Mononuclear cell (primary cell): ENCODE data around the gene SMIM33. TPM values are rescaled to one million over a fixed set of nuclear protein-coding genes. Genes with fewer than 3 reads are reported as not detected.
A peak's percentile ranks its signal among the peaks of the same experiment; 100 is the strongest.
"Not testable (repeated sequence)": the region's sequence is repeated elsewhere in the genome, so short reads cannot be mapped to it uniquely, and the experiment has no call there.

Experiments used
- H3K27me3 ChIP-seq: 2 replicates; pipeline ENCODE4 v1.6.0; 2011; ENCODE audit warnings: low read length, control low read depth; ENCODE audit not compliant: insufficient read depth
- H3K4me1 ChIP-seq: 2 replicates; pipeline ENCODE4 v1.5.1; 2011; ENCODE audit warnings: mild to moderate bottlenecking, low read length, control low read depth; ENCODE audit not compliant: insufficient read depth
- H3K4me3 ChIP-seq: 2 replicates; pipeline ENCODE4 v1.5.1; 2011; ENCODE audit warnings: mild to moderate bottlenecking, low read length, moderate library complexity
- H3K9me3 ChIP-seq: 2 replicates; pipeline ENCODE4 v1.5.1; 2011; ENCODE audit warnings: low read depth, mild to moderate bottlenecking, control low read depth, low read length
- total RNA-seq: library from RNA; depleted of rRNA; stranded (reverse); fragments of >200 nt; gene quantifications from one replicate; pipeline ENCODE4 v1.2.3, GENCODE V29; 2012

The SMIM33 gene
- total RNA-seq, 1 donor = not detected

DNA sequence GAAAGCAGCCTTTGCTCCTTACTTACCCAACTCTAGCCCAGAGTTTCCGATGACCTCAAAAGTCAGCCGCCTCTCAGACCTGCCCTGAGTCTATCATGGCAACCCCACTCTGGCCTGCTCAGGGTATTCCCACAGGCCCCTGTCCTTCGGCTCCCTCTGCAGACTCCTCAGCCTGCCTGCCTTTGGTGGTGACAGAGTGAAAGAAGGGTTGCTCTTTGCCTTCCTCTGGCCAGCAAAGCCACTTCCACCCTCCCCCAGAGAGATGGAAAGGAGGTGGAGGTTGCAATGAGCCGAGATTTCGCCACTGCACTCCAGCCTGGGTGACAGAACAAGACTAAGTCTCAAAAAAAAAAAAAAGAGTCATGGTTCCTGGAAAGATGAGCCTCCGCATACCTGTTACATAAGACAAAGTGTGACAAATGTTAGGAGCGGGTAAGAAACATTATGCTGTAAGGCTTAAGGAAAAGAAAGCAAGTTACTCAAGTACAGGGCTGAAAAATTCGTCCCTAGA lies 2.3 kb upstream of the SMIM33 start:
- Histone ChIP-seq H3K4me3 (no peak overlapping the region), H3K27me3 (no peaks in the 10 kb centered on the region), H3K4me1 (peaks cover 57% of the 10 kb centered on the region), H3K9me3 (no peaks in the 10 kb centered on the region)

- H3K9me3 ChIP-seq = no peaks in the 10 kb centered on the region
- H3K4me3 ChIP-seq = no peak overlapping the region
- H3K27me3 ChIP-seq = no peaks in the 10 kb centered on the region
- peaks cover 96% of the 10 kb centered on the region for H3K4me1 ChIP-seq
These were observed 1.7 kb downstream of the SMIM33 start for GRCh38 chr5:139472386-139473030.

DNA sequence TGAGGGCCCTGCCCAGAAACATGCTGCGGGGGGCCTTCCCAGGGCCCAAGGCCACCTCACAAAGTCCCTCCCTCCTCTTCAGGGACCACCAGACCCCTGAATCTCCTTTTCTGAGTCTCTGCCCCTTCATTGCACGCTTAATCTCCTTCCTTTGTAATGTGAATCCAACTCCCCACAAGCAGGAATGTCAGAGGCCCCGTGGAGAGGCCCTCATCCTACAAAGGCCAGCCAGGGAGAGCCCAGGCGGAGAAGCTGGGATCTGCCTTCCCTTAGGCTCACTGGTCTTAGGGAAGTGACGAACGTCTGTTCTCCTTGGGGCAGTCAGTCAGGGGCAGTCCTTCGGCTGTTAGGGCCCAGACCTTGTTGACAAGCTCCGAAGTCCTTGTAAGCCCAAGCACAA lies 2.3 kb downstream of the SMIM33 start:
- Histone ChIP-seq H3K27me3 (no peaks in the 10 kb centered on the region), H3K4me1 (peaks cover 98% of the 10 kb centered on the region), H3K9me3 (no peaks in the 10 kb centered on the region)

DNA sequence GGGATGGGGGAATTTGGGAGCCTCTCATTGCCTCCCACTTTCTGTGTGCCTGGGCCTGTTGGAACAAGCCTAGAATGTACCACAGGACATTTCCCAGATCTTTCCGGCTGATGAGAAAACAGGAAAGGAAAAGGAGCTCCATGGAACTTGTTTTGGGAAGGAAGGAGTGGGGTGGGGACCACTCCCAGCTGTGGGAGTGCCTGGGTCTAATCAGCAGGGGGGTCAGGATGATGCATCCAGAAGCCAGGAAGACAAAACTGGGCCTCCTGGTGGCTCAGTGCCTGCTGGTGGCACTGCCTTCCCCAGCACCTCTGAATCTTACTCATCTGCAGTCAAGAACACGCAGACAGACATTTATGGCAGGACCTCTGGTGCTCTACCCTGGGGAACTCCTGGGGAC lies 2.8 kb downstream of the SMIM33 start:
- Histone ChIP-seq H3K9me3 (no peaks in the 10 kb centered on the region), H3K4me3 (no peak overlapping the region), H3K27me3 (no peaks in the 10 kb centered on the region), H3K4me1 (peaks cover 98% of the 10 kb centered on the region)

More for the DNA sequence above, 2.3 kb downstream of the SMIM33 start:
- no peak overlapping the region for H3K4me3 ChIP-seq

DNA sequence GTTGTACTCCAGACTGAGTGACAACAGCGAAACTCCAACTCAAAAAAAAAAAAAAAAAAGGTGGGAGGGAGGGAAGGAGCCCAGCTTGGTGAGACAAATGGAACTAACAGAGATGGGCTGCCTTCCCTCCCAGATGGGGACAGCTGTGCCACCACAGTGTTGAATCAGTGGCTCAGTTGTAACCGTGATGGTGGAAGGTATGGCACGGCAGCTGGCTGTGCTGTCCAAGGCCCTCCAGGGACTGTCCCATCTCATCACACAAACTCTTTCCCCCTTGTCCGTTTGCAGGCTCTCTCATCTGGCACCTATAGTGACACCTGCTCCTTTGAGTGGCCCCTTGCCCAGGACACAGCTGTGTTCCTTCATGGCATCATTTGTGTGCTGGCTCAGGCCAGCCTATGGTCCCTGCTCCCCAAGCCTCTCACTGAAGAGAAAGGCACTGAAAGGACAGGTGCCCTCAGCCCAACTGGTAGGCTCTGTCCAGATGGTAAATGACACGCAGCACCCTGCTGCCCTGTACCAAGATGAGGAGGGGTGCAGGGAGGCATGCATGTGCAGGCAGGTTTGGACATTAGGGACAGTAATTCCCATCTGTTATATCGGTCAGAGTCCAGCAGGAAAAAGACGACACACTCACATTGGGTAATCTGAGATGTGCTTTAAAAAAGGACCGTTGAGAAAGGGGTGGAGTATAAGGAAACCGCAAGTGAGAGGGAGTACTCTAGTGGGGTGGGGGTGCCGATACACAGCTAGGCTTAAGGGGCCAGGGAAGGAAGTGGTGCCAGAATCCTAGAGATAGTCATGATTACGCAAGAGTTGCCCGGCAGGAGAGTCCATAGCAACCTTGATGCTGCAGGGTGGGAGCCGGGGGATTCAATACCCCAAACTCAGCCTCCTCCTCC lies 4.3 kb downstream of the SMIM33 start:
- H3K27me3 ChIP-seq = no peaks in the 10 kb centered on the region
- H3K4me3 ChIP-seq = no peak overlapping the region
- peaks cover 99% of the 10 kb centered on the region for H3K4me1 ChIP-seq
- no peaks in the 10 kb centered on the region for H3K9me3 ChIP-seq

- no peak overlapping the region for H3K4me3 ChIP-seq
- H3K9me3 ChIP-seq = no peaks in the 10 kb centered on the region
- peaks cover 99% of the 10 kb centered on the region for H3K4me1 ChIP-seq
- H3K27me3 ChIP-seq = no peaks in the 10 kb centered on the region
These were observed 5.2 kb downstream of the SMIM33 start for GRCh38 chr5:139475865-139476617.

DNA sequence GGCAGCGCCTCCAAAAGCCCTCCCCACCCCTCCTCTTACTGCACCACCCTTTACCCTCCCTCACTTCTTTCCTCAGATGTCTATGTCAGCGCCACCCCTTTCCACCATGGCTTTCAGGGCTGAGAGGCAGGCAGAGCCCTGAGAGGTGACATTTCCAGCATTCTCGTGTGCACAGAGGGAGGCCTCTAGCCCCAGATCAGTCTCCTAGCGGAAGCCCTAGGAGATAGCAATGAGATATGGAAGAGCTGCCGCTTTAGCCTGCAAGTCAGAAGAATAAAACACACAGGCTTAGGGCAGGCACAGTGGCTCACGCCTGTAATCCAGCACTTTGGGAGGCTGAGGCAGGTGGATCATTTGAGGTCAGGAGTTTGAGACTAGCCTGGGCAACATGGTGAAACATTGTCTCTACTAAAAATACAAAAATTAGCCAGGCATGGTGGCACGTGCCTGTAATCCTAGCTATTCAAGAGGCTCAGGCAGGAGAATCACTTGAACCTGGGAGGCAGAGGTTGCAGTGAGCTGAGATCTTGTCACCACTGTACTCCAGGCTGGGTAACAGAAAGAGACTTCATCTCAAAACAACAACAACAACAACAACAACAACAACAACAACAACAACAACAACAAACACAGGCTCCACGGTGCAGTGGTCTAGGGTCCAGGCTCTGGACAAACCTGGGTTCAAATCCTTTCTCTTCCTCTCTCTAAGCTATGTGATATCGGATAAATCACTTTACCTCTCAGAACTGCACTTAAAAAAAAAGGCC lies 8.0 kb downstream of the SMIM33 start:
- H3K9me3 ChIP-seq, H3K4me3 ChIP-seq, H3K27me3 ChIP-seq: not testable (repeated sequence)
- peaks cover 97% of the 10 kb centered on the region for H3K4me1 ChIP-seq

DNA sequence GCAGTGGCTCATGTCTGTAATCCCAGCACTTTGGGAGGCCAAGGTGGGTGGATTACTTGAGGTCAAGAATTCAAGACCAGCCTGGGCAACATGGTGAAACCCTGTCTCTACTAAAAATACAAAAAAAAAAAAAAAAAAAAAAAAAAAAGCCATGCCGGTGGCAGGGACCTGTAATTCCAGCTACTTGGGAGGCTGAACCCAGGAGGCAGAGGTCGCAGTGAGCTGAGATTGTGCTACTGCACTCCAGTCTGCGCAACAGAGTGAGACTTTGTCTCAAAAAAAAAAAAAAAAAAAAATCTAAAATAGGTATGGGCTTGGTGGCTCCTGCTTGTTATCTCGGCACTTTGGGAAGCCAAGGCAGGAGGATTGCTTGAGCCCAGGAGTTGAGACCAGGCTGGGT lies 8.9 kb downstream of the SMIM33 start:
- not testable (repeated sequence) for H3K4me3 ChIP-seq, H3K9me3 ChIP-seq, H3K27me3 ChIP-seq
- peaks cover 88% of the 10 kb centered on the region for H3K4me1 ChIP-seq

DNA sequence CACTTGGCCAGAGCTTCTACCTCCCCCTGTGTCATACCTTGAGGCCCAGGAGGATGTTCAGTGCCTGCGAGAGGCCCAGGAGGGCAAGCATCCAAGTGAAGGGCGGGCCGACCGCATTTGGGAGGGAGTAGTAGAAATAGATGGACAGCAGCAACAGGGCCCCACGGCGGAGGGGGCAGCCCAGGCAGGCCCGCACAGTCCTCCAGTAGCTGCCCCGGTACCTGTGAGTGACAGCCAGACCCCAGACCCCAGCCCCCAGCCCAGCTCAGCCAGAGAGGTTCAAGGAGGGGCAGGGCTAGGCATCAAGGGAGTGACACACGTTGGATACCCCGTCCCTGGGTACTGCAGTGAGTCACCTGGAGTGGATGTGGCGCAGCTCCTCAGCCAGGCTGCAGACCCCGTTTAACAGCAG lies 10.3 kb downstream of the SMIM33 start:
- H3K27me3 ChIP-seq = no peaks in the 10 kb centered on the region
- H3K4me3 ChIP-seq = peak overlapping the region; percentile 66
- no peaks in the 10 kb centered on the region for H3K9me3 ChIP-seq
- H3K4me1 ChIP-seq = peaks cover 74% of the 10 kb centered on the region

DNA sequence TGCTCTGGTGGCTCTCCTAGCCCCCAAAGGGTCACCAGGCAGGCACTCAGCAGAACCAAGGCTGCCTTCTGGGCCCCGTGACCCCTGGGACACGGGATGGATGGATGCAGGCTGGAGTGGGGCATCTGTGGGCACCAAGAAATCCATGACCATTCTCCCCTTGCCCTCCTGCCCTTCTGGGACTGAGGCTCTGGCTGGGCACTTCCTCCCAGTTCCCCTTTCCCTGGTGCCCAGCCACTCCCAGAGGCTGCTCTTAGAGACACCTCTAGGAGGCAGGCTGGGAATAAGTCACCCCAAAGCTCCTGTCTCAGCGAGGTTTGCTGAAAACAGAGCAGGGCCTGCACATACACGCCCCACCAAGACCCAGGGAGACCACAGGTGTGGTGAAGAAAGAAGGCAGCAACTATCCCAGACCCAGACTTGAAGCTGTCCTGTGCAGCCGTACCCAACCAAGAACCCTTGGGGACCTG lies 10.8 kb downstream of the SMIM33 start:
- H3K27me3 ChIP-seq = no peaks in the 10 kb centered on the region
- H3K9me3 ChIP-seq = no peaks in the 10 kb centered on the region
- peaks cover 70% of the 10 kb centered on the region for H3K4me1 ChIP-seq
- peak overlapping the region; percentile 66 for H3K4me3 ChIP-seq

GRCh38 chr5:139482050-139482889 lies 11.5 kb downstream of the SMIM33 start, which contains the start of gene STING1:
STING1 (minus strand) TSS chr5:139482758; CDS start chr5:139481704, 1,054 bp downstream.
- no peaks in the 10 kb centered on the region for H3K9me3 ChIP-seq
- H3K27me3 ChIP-seq = no peaks in the 10 kb centered on the region
- H3K4me1 ChIP-seq = peaks cover 64% of the 10 kb centered on the region
- H3K4me3 ChIP-seq = peak within 1 kb of the TSS; percentile 66

GRCh38 chr5:139482890-139483208 lies 12.0 kb downstream of the SMIM33 start:
- H3K27me3 ChIP-seq, H3K9me3 ChIP-seq: not testable (repeated sequence)
- Histone ChIP-seq H3K4me3 (peak overlapping the region; percentile 66), H3K4me1 (peaks cover 63% of the 10 kb centered on the region)

- H3K4me1 ChIP-seq = peaks cover 45% of the 10 kb centered on the region
These were observed 15.4 kb downstream of the SMIM33 start for GRCh38 chr5:139486201-139486600.

GRCh38 chr5:139488260-139488659 lies 17.5 kb downstream of the SMIM33 start:
- Histone ChIP-seq H3K27me3 (no peaks in the 10 kb centered on the region), H3K9me3 (no peaks in the 10 kb centered on the region), H3K4me1 (peaks cover 33% of the 10 kb centered on the region), H3K4me3 (no peak overlapping the region)

More at GRCh38 chr5:139486201-139486600, 15.4 kb downstream of the SMIM33 start:
- no peaks in the 10 kb centered on the region for H3K9me3 ChIP-seq
- H3K4me3 ChIP-seq = no peak overlapping the region
- H3K27me3 ChIP-seq = no peaks in the 10 kb centered on the region
